Naive thymus-derived CD4-positive, alpha-beta T cell (primary cell): ENCODE measurements around the gene VAX1. TPM values are rescaled to one million over a fixed set of nuclear protein-coding genes. Genes with fewer than 3 reads are reported as not detected.

Source experiments
- ATAC-seq: fragments of 150-1000 bp; cut with Tn5 transposase; 2 replicates; pipeline ENCODE4 v1.10.0; 2021; ENCODE audit warnings: mild to moderate bottlenecking, moderate library complexity
- CTCF ChIA-PET: fragments of 350-600 bp; sonication (Branson Sonifier 250); formaldehyde crosslinking; loops from one replicate; lab custom pipeline; 2021; ENCODE audit warnings: antibody characterized with exemption; lab: Charles Lee
- POLR2A ChIA-PET: fragments of 350-600 bp; sonication (Branson Sonifier 250); formaldehyde crosslinking; loops from one replicate; lab custom pipeline; 2021; ENCODE audit warnings: antibody characterized with exemption, inconsistent platforms; lab: Charles Lee
- DNase-seq, 9 donors: peaks; one replicate each; pipeline versions ENCODE4 v3.0.0 to v3.0.0-alpha.2; 2020 to 2022; ENCODE audit warnings: mixed read lengths in 1 of 9
- H3K27ac ChIP-seq: one replicate; pipeline ENCODE4 v1.7.0; 2013; ENCODE audit warnings: mild to moderate bottlenecking, low read depth, low read length, moderate library complexity
- H3K27me3 ChIP-seq, 2 donors: one replicate each; pipeline ENCODE4 v1.7.0; 2013; ENCODE audit warnings: low read length in 2 of 2, mild to moderate bottlenecking in 2 of 2, moderate library complexity in 2 of 2; ENCODE audit not compliant: control insufficient read depth in 2 of 2, insufficient read depth in 2 of 2
- H3K36me3 ChIP-seq, 3 experiments: 1 replicate in 2 of 3; 2 replicates in 1 of 3; pipeline ENCODE4 v1.7.0; 2013; ENCODE audit warnings: low read length in 3 of 3, mild to moderate bottlenecking in 3 of 3, moderate library complexity in 1 of 3; ENCODE audit not compliant: insufficient read depth in 3 of 3, control insufficient read depth in 2 of 3
- H3K4me1 ChIP-seq, 2 donors: one replicate each; pipeline ENCODE4 v1.7.0; 2013; ENCODE audit warnings: low read length in 2 of 2, mild to moderate bottlenecking in 2 of 2, moderate library complexity in 1 of 2; ENCODE audit not compliant: control insufficient read depth in 2 of 2, insufficient read depth in 2 of 2
- H3K4me3 ChIP-seq: 2 replicates; pipeline ENCODE4 v1.7.0; 2013; ENCODE audit warnings: mild to moderate bottlenecking, low read length
- H3K9me3 ChIP-seq, 3 experiments: 1 replicate in 2 of 3; 2 replicates in 1 of 3; pipeline ENCODE4 v1.7.0; 2013; ENCODE audit warnings: low read length in 3 of 3; ENCODE audit not compliant: control insufficient read depth in 2 of 3
- H3K27ac Mint-ChIP-seq, 9 donors: one replicate each; pipeline ENCODE4 v1.8.0; 2020 to 2022; ENCODE audit warnings: mixed read lengths in 9 of 9, mild to moderate bottlenecking in 8 of 9, moderate library complexity in 5 of 9, inconsistent platforms in 2 of 9
- H3K27me3 Mint-ChIP-seq, 5 donors: one replicate each; pipeline ENCODE4 v1.8.0; 2021 to 2022; ENCODE audit warnings: mixed read lengths in 5 of 5, mild to moderate bottlenecking in 1 of 5
- H3K36me3 Mint-ChIP-seq, 5 donors: one replicate each; pipeline ENCODE4 v1.8.0; 2020 to 2022; ENCODE audit warnings: mixed read lengths in 5 of 5, mild to moderate bottlenecking in 3 of 5, inconsistent platforms in 1 of 5
- H3K4me1 Mint-ChIP-seq, 7 donors: one replicate each; pipeline ENCODE4 v1.8.0; 2020 to 2022; ENCODE audit warnings: mixed read lengths in 7 of 7, mild to moderate bottlenecking in 3 of 7, inconsistent platforms in 1 of 7
- H3K4me3 Mint-ChIP-seq, 10 donors: one replicate each; pipeline ENCODE4 v1.8.0; 2020 to 2022; ENCODE audit warnings: mild to moderate bottlenecking in 10 of 10, mixed read lengths in 10 of 10, moderate library complexity in 6 of 10, inconsistent platforms in 2 of 10
- H3K9me3 Mint-ChIP-seq, 11 donors: one replicate each; pipeline ENCODE4 v1.8.0; 2020 to 2022; ENCODE audit warnings: mixed read lengths in 11 of 11, mild to moderate bottlenecking in 4 of 11, inconsistent platforms in 1 of 11, moderate library complexity in 1 of 11
- intact Hi-C, 2 donors: fragments of 100-400 bp; cut with micrococcal nuclease; formaldehyde crosslinking; loops; one replicate each; pipeline ENCODE4 v1.15.1; 2023
- polyA plus RNA-seq, 2 donors: library from polyadenylated mRNA; unstranded; fragments of 300-500 nt; fragmentation: Illumina TruSeq; gene quantifications; one replicate each; pipeline ENCODE4 v1.2.3, GENCODE V29; 2021
- total RNA-seq, 6 experiments: library from RNA in 5 of 6; stranded (reverse) in 5 of 6; gene quantifications; 1 replicate in 5 of 6; 2 replicates in 1 of 6; pipeline ENCODE4 v1.2.3 and lab custom pipeline; 2021 to 2026

The VAX1 gene
- total and polyA plus RNA-seq, 7 experiments from 2014 or later, result not detected

- Mint-ChIP-seq H3K27ac (no peak overlapping the region), H3K9me3 (peaks cover 0 to 14% (median 5%) of the 10 kb centered on the region in 11 donors), H3K4me3 (peak overlapping the region in 1 of 10 donors; percentile 18), H3K27me3 (peaks cover 55 to 69% (median 63%) of the 10 kb centered on the region in 5 donors), H3K36me3 (peaks cover 0 to 4% (median 0%) of the 10 kb centered on the region in 5 donors), H3K4me1 (peaks cover 0 to 10% (median 5%) of the 10 kb centered on the region in 7 donors)
- ChIA-PET POLR2A (no interaction called here), CTCF (no interaction called here)
- no peak for ATAC-seq
- no peak overlapping the region for H3K4me3 ChIP-seq
- peaks cover 0 to 4% (median 0%) of the 10 kb centered on the region in 3 experiments for H3K9me3 ChIP-seq
- no peak for DNase-seq
- no peak overlapping the region for H3K27ac ChIP-seq
- no peaks in the 10 kb centered on the region for H3K4me1 ChIP-seq
- H3K27me3 ChIP-seq, result no peaks in the 10 kb centered on the region
- no peaks in the 10 kb centered on the region for H3K36me3 ChIP-seq
- intact Hi-C loops, result no loop called here
These were observed 5.2 kb upstream of the VAX1 start for GRCh38 chr10:117143103-117143823.

GRCh38 chr10:117140525-117140902 lies 2.4 kb upstream of the VAX1 start:
- H3K4me1 ChIP-seq, result no peaks in the 10 kb centered on the region
- no peaks in the 10 kb centered on the region for H3K36me3 ChIP-seq
- H3K4me3 Mint-ChIP-seq, result no peak overlapping the region
- intact Hi-C loops, result loop anchor here in 1 of 2 donors (2.0 kb wide), 1 partner anchor 24 kb away; no protein-coding TSS in a partner anchor
- peaks cover 2 to 12% (median 11%) of the 10 kb centered on the region in 7 donors for H3K4me1 Mint-ChIP-seq
- H3K27ac ChIP-seq, result no peak overlapping the region
- H3K27me3 ChIP-seq, result peaks cover 0 to 6% of the 10 kb centered on the region in 2 donors
- POLR2A ChIA-PET, result no interaction called here
- ATAC-seq (no peak), DNase-seq (no peak)
- peaks cover 0 to 4% (median 0%) of the 10 kb centered on the region in 5 donors for H3K36me3 Mint-ChIP-seq
- H3K27me3 Mint-ChIP-seq, result peaks cover 64 to 69% (median 68%) of the 10 kb centered on the region in 5 donors
- no peak overlapping the region for H3K4me3 ChIP-seq
- CTCF ChIA-PET, result no interaction called here
- peaks cover 0 to 4% (median 0%) of the 10 kb centered on the region in 3 experiments for H3K9me3 ChIP-seq
- H3K9me3 Mint-ChIP-seq, result peaks cover 0 to 14% (median 5%) of the 10 kb centered on the region in 11 donors
- no peak overlapping the region for H3K27ac Mint-ChIP-seq

GRCh38 chr10:117139581-117140524 lies 1.8 kb upstream of the VAX1 start:
- peaks cover 0 to 4% (median 0%) of the 10 kb centered on the region in 5 donors for H3K36me3 Mint-ChIP-seq
- peaks cover 66 to 75% (median 69%) of the 10 kb centered on the region in 5 donors for H3K27me3 Mint-ChIP-seq
- ChIA-PET POLR2A (no interaction called here), CTCF (no interaction called here)
- peaks cover 0 to 10% (median 5%) of the 10 kb centered on the region in 11 donors for H3K9me3 Mint-ChIP-seq
- H3K4me3 Mint-ChIP-seq, result no peak overlapping the region
- DNase-seq (no peak), ATAC-seq (no peak)
- peaks cover 2 to 18% (median 11%) of the 10 kb centered on the region in 7 donors for H3K4me1 Mint-ChIP-seq
- Histone ChIP-seq H3K36me3 (no peaks in the 10 kb centered on the region), H3K27me3 (peaks cover 0 to 11% of the 10 kb centered on the region in 2 donors), H3K27ac (no peak overlapping the region), H3K9me3 (peaks cover 0 to 2% (median 0%) of the 10 kb centered on the region in 3 experiments), H3K4me3 (no peak overlapping the region), H3K4me1 (no peaks in the 10 kb centered on the region)
- H3K27ac Mint-ChIP-seq, result no peak overlapping the region
- intact Hi-C loops, result loop anchor here in 1 of 2 donors (2.0 kb wide), 1 partner anchor 25 kb away; no protein-coding TSS in a partner anchor

GRCh38 chr10:117138838-117139580 lies 939 bp upstream of the VAX1 start:
- no peaks in the 10 kb centered on the region for H3K4me1 ChIP-seq
- Mint-ChIP-seq H3K4me3 (peak overlapping the region in 3 of 10 donors; percentile 5 to 35 (median 30)), H3K27me3 (peaks cover 64 to 77% (median 70%) of the 10 kb centered on the region in 5 donors), H3K4me1 (peaks cover 2 to 20% (median 12%) of the 10 kb centered on the region in 7 donors), H3K36me3 (peaks cover 0 to 4% (median 0%) of the 10 kb centered on the region in 5 donors), H3K9me3 (peaks cover 0 to 7% (median 3%) of the 10 kb centered on the region in 11 donors), H3K27ac (peak overlapping the region in 1 of 9 donors; percentile 73)
- ChIA-PET CTCF (no interaction called here), POLR2A (no interaction called here)
- intact Hi-C loops, result no loop called here
- peaks cover 0 to 14% of the 10 kb centered on the region in 2 donors for H3K27me3 ChIP-seq
- no peaks in the 10 kb centered on the region for H3K9me3 ChIP-seq
- H3K4me3 ChIP-seq, result no peak overlapping the region
- DNase-seq (no peak), ATAC-seq (no peak)
- H3K36me3 ChIP-seq, result no peaks in the 10 kb centered on the region
- H3K27ac ChIP-seq, result no peak overlapping the region

GRCh38 chr10:117137031-117137910 lies 799 bp downstream of the VAX1 start:
- Mint-ChIP-seq H3K4me1 (peaks cover 3 to 35% (median 29%) of the 10 kb centered on the region in 7 donors), H3K9me3 (peaks cover 0 to 9% (median 4%) of the 10 kb centered on the region in 11 donors), H3K27me3 (peaks cover 66 to 79% (median 71%) of the 10 kb centered on the region in 5 donors), H3K4me3 (peak overlapping the region in 3 of 10 donors; percentile 6 to 62 (median 43)), H3K36me3 (peaks cover 0 to 2% (median 0%) of the 10 kb centered on the region in 5 donors), H3K27ac (peak overlapping the region in 1 of 9 donors; percentile 69)
- DNase-seq, result no peak
- ATAC-seq, result no peak
- Histone ChIP-seq H3K9me3 (no peaks in the 10 kb centered on the region), H3K27ac (no peak overlapping the region), H3K4me1 (peaks cover 0 to 5% of the 10 kb centered on the region in 2 donors), H3K27me3 (peaks cover 0 to 26% of the 10 kb centered on the region in 2 donors), H3K36me3 (no peaks in the 10 kb centered on the region), H3K4me3 (no peak overlapping the region)
- POLR2A ChIA-PET, result no interaction called here
- intact Hi-C loops, result no loop called here
- CTCF ChIA-PET, result no interaction called here
